GM23248 (cell line): ENCODE measurements around the gene BCKDHB.

ENCODE experiments used
- EZH2 ChIP-seq: fragments of 200-600 bp; sonication (generic); IDR thresholded peaks from 2 replicates; pipeline ENCODE4 v1.6.1; 2018; ENCODE audit warnings: antibody characterized with exemption, mild to moderate bottlenecking; ENCODE audit not compliant: insufficient read depth, poor library complexity, severe bottlenecking
- EZH2phosphoT487 ChIP-seq: fragments of 200-600 bp; sonication (generic); IDR thresholded peaks from 2 replicates; pipeline ENCODE4 v1.6.1; 2018; ENCODE audit warnings: antibody characterized with exemption, moderate library complexity, mild to moderate bottlenecking, low read depth; ENCODE audit not compliant: insufficient read depth

DNA sequence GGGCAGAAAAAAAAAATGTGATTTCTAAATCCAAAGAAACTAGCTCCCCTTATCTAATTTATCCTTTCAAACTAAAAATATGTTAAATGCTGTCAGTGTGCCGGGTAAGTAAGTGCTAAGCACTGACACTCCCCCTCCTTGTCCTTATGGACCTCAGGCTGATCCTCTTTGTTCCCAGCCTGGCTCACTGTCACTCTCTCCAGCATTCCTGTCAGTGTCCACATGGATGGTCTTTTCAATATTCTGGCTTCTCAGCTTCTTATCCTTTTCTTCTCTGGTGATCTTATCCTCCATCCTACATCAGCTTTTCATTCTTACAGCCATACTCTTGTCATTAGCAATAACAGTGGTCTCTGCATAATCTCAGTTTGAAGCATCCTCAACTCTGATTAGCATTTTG is 55.0 kb downstream of the BCKDHB start:
- no peak for TF ChIP-seq EZH2phosphoT487
- no peak for TF ChIP-seq EZH2
